HG03521 (cell line): Measurements from ENCODE around the gene LSR.

ENCODE experiments used
- ATAC-seq: cut with Tn5 transposase; IDR thresholded peaks from one replicate; pipeline ENCODE4 v1.9.1; 2021; ENCODE audit warnings: mild to moderate bottlenecking, moderate library complexity; ENCODE audit not compliant: unreplicated experiment

Gene LSR

GRCh38 chr19:35298561-35298972 is 49.8 kb downstream of the LSR start:
- no peak for ATAC-seq

- ATAC-seq = no peak
Observed at GRCh38 chr19:35299523-35300338, 50.9 kb downstream of the LSR start.

GRCh38 chr19:35300339-35300649 is 51.5 kb downstream of the LSR start:
- no peak for ATAC-seq

GRCh38 chr19:35301961-35302360 is 53.2 kb downstream of the LSR start:
- no peak for ATAC-seq

- no peak for ATAC-seq
Observed at GRCh38 chr19:35302446-35302845, 53.6 kb downstream of the LSR start.

GRCh38 chr19:35303357-35303915 is 54.6 kb downstream of the LSR start:
- no peak for ATAC-seq

GRCh38 chr19:35304036-35304435 is 55.2 kb downstream of the LSR start:
- ATAC-seq = no peak

- ATAC-seq = no peak
Observed at GRCh38 chr19:35305181-35305580, 56.4 kb downstream of the LSR start.

GRCh38 chr19:35306473-35307246 is 57.9 kb downstream of the LSR start:
- ATAC-seq = no peak

GRCh38 chr19:35307931-35308330 is 59.1 kb downstream of the LSR start:
- ATAC-seq = no peak

- no peak for ATAC-seq
Observed at GRCh38 chr19:35308910-35309309, 60.1 kb downstream of the LSR start.

GRCh38 chr19:35309481-35310279 is 60.9 kb downstream of the LSR start:
- no peak for ATAC-seq

GRCh38 chr19:35310331-35310730 is 61.5 kb downstream of the LSR start:
- ATAC-seq = no peak

GRCh38 chr19:35310811-35311465 is 62.1 kb downstream of the LSR start:
- no peak for ATAC-seq

GRCh38 chr19:35311901-35312665 is 63.3 kb downstream of the LSR start:
- ATAC-seq = no peak

- ATAC-seq = no peak
Observed at GRCh38 chr19:35313587-35313986, 64.8 kb downstream of the LSR start.

GRCh38 chr19:35314031-35314430 is 65.2 kb downstream of the LSR start:
- no peak for ATAC-seq

- no peak for ATAC-seq
Observed at GRCh38 chr19:35314858-35315470, 66.2 kb downstream of the LSR start.

GRCh38 chr19:35315883-35316282 is 67.1 kb downstream of the LSR start:
- no peak for ATAC-seq

- ATAC-seq = no peak
Observed at GRCh38 chr19:35316560-35316959, 67.8 kb downstream of the LSR start.
